HG03097 (cell line): ENCODE measurements around the gene ATG101.

Experiments
- ATAC-seq: cut with Tn5 transposase; IDR thresholded peaks from one replicate; pipeline ENCODE4 v1.9.1; 2021; ENCODE audit not compliant: unreplicated experiment, low FRiP score

ATG101 gene

DNA sequence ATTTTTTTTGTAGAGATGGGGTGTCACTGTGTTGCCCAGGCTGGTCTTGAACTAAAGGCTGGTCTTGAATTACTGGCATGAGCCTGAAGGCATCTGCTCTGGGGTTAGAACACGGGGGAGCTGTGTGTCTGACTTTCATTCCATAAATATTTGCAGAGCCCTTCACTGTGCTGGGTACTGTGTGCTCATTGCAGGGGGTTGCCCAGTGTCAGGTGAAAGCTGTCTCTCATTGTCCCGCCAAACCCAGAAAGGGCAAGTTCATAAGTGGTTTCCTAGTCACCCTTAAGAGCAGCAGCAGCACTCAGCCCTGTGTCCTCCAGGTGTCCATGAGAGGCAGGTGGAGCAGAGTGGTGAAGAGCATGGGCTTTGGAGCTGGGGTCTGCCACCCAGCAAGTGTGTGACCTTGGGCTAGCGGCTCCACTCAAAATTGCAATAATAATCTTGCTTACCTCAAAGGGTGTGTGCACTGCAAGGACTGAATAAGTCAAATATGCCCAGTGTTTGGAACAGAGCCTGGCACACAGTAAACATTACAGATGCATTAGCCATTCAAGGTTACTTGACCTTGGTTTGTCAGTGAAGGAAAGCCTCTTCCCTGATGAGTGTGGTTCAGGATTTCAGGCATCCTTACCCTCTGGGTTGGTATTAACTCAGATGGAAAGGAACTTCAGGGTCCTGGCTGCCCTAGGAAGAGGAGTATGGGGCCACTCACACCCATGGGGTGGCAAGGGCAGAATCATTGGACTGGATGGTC, 5.4 kb downstream of the ATG101 start:
- no peak for ATAC-seq

- no peak for ATAC-seq
These were observed 7.0 kb downstream of the ATG101 start for GRCh38 chr12:52076811-52077210.

DNA sequence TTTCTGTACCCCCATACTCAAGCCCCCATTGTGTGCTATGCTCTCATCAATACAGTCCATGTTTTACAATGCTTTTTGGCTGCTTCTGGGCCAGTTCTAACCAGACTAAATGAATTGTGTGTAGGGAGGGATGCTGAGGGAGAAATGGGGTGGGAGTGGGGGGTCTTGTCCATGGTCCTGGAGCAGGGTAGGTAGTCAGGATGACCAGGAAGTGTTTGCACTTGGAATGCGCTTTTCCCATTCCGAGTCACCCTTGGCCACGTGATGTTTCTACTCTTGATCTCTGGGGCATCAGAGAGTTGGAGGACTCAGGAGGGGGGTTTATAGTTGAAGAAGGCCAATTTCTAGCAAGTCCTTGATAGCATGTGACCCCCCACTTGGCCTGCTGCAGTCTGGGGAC, 8.5 kb downstream of the ATG101 start:
- ATAC-seq: no peak

- ATAC-seq: no peak
These were observed 10.0 kb downstream of the ATG101 start, which contains the start of gene SMIM41 for GRCh38 chr12:52079576-52080402. TSS of gene SMIM41 (plus strand) at chr12:52079704. CDS start at chr12:52079780, 76 bp downstream.

- no peak for ATAC-seq
These were observed 10.8 kb downstream of the ATG101 start for GRCh38 chr12:52080403-52081251.

DNA sequence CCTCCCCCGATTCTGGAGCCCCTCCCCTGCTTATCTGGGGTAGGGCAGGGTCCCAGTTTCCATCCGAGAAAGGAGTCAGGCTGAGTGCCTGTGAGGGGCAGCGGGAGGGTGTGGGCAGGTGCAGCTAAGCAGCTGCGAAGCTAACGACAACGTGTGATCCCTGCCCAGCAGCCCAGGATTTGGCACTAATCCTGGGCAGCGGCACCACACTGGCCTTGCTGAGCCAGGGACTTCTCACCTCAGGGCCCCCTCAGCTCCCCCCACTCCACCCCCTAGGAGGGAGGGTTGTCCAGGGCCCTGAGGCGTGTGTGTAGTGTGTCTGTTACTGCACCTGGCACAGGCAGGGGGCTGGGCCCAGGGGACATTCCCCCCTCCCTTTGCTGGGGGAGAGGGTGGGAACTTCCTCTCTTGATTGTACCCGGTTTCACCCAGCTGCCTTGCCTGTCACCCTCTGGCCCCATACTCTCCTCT, 11.5 kb downstream of the ATG101 start:
- ATAC-seq: peak; percentile 59

DNA sequence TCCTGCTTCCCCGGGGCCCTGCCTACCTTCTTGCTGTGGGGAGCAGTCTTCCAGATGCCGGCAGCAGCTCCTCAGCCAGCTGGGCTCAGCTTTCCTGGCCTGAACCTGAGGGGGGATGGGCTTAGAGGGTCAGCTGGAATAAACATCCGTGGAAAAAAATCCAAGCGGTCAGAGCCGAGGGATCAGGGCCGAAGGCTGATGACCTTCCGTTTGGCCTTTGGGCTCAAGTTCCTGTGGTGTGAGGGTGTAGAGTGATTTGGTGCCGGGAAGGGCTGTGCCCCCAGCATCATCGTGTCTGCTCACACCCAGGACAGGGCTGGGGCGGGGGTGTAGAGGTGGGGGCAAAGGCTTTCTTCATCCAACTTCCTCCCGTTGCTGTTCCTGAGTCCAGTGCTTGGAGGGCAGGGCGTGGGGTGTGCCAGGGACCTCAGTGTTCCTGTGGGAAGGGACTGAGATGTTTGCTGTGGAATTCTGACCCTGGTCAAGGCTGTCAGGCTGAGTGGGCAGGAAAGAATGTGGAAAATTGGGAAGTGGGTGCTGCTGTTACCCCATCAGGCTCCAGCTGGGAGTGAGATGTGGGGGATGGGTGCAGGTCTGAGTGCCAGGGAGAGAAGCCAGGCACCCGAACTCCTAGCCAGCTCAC, 12.4 kb downstream of the ATG101 start:
- ATAC-seq: no peak

DNA sequence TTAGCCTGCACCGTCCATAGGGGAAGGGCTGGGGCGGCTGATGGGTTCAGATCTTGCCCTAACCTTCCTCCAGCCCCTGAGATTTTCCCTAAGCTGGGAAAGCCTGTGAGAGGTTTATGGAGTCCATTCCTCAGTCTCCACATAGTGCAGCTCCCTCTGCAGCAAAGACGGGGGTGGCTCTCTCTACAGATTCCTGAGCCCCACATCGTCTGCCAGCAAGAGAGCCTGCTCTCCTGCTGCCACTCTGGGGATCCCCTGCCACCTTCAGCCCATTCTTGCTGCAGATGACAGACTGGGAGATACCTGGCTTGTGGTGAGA, 12.8 kb downstream of the ATG101 start:
- no peak for ATAC-seq

- no peak for ATAC-seq
These were observed 13.3 kb downstream of the ATG101 start for GRCh38 chr12:52082988-52083637.

DNA sequence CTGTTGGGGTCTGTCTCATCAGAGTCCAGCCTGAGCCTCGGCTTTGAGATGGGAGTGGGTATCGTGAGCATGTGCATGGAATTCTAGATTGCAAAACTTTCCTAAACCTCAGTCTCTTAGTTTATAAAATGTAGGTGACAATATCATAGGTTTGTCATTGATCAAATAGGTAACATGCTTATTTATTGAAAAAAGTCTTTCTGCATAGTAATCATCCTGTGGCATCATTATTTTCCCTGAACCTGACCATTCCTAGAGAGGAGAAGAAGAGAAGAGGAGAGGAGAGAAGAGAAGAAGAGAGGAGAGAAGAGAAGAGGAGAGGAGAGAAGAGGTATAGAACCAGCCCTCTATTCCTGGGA, 13.8 kb downstream of the ATG101 start:
- ATAC-seq: no peak

- no peak for ATAC-seq
These were observed 14.9 kb downstream of the ATG101 start for GRCh38 chr12:52084491-52085231.

GRCh38 chr12:52085682-52086180, 16.0 kb downstream of the ATG101 start:
- ATAC-seq: no peak

- no peak for ATAC-seq
These were observed 16.6 kb downstream of the ATG101 start for GRCh38 chr12:52086366-52086765.

DNA sequence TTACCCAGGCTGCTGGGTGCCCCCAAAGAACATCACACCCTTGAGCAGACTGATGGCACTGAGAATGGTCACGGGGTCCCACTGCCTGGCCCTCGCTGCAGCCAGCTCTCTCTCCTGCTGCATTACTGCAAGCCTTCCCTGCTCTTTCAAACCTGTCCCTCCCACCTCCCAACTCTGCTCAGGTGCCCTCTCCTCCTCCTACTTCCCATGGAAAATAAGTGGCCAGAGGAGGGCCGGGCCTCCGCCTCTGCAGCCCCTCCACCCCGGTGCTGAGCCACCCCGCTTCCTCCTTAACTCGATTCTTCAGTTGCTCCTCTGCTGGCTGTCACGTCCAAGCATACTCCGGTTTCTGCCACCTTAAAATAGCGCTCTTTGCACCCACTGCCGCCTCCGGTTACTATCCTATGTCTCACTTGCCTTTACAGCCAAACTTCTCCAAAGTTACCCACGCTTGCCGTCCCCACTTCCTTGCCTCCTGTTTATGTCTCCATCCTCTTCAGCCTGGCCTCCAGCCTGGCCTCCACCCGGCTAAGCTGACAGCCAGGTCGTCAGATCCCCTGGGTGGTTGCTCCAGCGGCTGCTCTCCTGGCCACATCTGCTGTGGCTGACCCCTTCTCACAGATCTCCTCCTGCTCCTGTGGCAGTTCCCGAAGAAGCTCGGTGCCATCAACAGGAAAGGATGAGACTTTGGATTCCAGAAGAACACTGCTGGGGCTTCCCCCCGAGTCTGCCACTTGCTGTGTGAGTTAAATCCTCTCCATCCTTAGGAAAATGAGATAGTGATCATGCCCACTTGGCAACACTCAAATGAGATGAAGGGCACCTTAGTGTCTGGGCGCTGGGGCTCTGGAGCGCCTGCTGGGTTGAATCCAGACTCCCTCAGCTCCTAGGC, 17.4 kb downstream of the ATG101 start:
- ATAC-seq: no peak

DNA sequence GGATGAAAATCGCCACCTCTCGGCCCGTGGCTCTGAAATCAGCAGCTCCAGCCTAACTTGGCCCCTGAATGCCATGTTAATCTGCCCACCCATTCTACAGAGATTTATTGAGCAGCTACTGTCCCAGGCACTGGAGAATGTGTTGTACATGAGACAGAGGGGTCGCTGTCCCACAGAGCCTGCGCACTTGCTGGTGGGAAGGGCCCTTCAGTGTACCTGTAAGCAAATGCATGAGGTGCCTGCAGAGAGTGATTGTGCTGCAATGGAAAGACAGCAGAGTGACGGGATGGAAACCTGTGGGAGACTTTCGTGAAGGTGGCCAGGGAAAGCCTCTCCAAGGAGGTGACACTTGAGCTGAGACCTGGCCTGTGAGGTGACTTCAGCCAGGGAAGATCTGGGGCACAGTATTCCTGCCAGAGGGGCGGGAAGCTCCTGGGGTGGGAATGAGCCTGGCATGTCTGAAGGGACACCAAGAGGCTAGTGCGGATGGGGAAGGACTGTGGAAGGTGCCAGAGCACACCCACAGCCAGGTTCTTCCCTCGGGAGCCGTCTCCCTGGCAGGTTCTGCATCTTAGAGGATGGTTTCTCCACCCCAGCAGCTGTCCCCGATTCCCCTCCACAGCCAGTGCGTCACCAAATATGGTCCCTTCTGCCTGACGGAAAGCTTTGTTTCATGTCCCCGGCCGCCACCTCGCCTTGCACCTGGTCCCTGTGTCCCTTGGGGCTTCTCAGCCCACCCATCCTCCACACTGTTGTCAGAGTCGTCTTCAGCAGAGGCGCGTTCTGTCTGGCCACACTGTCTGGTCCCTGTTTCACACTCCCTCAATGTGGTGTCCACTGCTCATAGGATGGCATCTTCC, 18.4 kb downstream of the ATG101 start:
- ATAC-seq: no peak

DNA sequence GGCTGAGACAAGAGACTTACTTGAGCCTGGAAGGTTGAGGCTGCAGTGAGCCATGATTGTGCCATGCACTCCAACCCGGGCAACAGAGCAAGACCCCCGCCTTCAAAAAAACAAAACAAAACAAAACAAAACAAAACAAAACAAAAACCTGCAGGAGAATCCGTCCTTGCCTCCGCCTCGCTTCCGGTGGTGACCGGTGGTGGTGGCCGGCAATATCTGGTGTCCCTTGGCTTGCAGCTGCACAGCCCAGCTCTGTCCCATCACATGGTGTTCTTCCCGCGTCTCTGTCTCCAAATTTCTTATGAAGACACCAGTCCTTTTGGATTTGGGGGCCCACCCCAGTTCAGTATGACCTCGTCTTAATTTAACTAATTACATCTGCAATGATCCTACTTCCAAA, 19.7 kb downstream of the ATG101 start:
- no peak for ATAC-seq

DNA sequence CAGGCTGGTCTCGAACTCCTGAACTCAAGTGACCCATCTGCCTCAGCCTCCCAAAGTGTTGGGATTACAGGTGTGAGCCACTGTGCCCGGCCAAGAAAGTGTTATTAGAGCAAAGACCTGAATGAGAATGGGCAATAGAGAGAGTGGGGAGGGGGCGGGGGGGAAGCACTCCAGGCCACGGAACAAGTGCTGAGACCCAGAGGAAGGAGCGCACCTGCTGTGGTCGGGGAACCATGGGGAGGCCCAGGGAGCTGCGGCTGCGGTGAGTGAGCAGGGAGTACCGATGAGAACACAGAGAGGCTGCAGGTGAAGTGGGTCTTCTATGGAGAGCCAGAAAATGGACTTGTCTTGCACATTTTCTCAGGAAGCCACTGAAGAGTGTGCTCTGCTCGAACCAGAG, 20.5 kb downstream of the ATG101 start:
- no peak for ATAC-seq
